ENCODE measurements around the gene MCCC2.
"Not testable (repeated sequence)": the region's sequence is repeated elsewhere in the genome, so short reads cannot be mapped to it uniquely, and the experiment has no call there.

The MCCC2 gene

GRCh38 chr5:71569748-71570509 is 17.2 kb upstream of the MCCC2 start:
- H3K27ac ChIP-seq, result no peak overlapping the region
- POLR2A ChIA-PET (ENCODE audit: low non-redundant PET), result no interaction called here
- no peak for TF ChIP-seq CTCF (conservative IDR thresholded peaks at IDR 0.05; ENCODE audit: low read depth)
- DNase-seq (ENCODE audit: low spot score), result no peak
- CTCF ChIA-PET, result no interaction called here

- CTCF ChIA-PET; POLR2A ChIA-PET (ENCODE audit: low non-redundant PET); DNase-seq (ENCODE audit: low spot score): not testable (repeated sequence)
These were observed 15.3 kb upstream of the MCCC2 start for GRCh38 chr5:71571811-71572210.

GRCh38 chr5:71573591-71573990 is 13.5 kb upstream of the MCCC2 start:
- H3K27ac ChIP-seq, result no peak overlapping the region
- POLR2A ChIA-PET (ENCODE audit: low non-redundant PET), result no interaction called here
- no peak for TF ChIP-seq CTCF (conservative IDR thresholded peaks at IDR 0.05; ENCODE audit: low read depth)
- DNase-seq (ENCODE audit: low spot score), result no peak
- CTCF ChIA-PET, result no interaction called here

More at GRCh38 chr5:71571811-71572210, 15.3 kb upstream of the MCCC2 start:
- H3K27ac ChIP-seq, result not testable (repeated sequence)

- POLR2A ChIA-PET (ENCODE audit: low non-redundant PET); DNase-seq (ENCODE audit: low spot score); H3K27ac ChIP-seq: not testable (repeated sequence)
- CTCF ChIA-PET, result interaction anchor here (0.7 kb wide), 1 partner anchor 47 kb away, joined by 3 read pairs; no protein-coding TSS in a partner anchor
These were observed 11.6 kb upstream of the MCCC2 start for GRCh38 chr5:71575588-71575987.

GRCh38 chr5:71576241-71576640 is 10.9 kb upstream of the MCCC2 start:
- POLR2A ChIA-PET (ENCODE audit: low non-redundant PET), result no interaction called here
- H3K27ac ChIP-seq, result no peak overlapping the region
- TF ChIP-seq CTCF (conservative IDR thresholded peaks at IDR 0.05; ENCODE audit: low read depth), result no peak
- CTCF ChIA-PET, result no interaction called here
- DNase-seq (ENCODE audit: low spot score), result no peak

GRCh38 chr5:71577839-71578238 is 9.3 kb upstream of the MCCC2 start:
- DNase-seq (ENCODE audit: low spot score); H3K27ac ChIP-seq; CTCF ChIA-PET; POLR2A ChIA-PET (ENCODE audit: low non-redundant PET): not testable (repeated sequence)

GRCh38 chr5:71582945-71583584 is 4.1 kb upstream of the MCCC2 start:
- no peak for TF ChIP-seq CTCF (conservative IDR thresholded peaks at IDR 0.05; ENCODE audit: low read depth)
- POLR2A ChIA-PET (ENCODE audit: low non-redundant PET), result no interaction called here
- no peak for DNase-seq (ENCODE audit: low spot score)
- no peak overlapping the region for H3K27ac ChIP-seq
- CTCF ChIA-PET, result interaction anchor here (0.5 to 1.3 kb wide), 2 partner anchors 18 to 720 kb away, joined by 4 read pairs; no protein-coding TSS in a partner anchor
